OCI-LY3 (cell line): ENCODE results near the gene LIPE.

ENCODE experiments used
- H2AFZ ChIP-seq: fragments of 200-600, 300-600 bp; shearing (Covaris generic); 2 replicates; pipeline ENCODE4 v1.6.0; 2014; ENCODE audit warnings: antibody characterized with exemption, low read depth, low read length
- H3K27ac ChIP-seq: fragments of 200-600, 300-600 bp; sonication (generic); 2 replicates; pipeline ENCODE4 v1.5.1; 2014; ENCODE audit warnings: mild to moderate bottlenecking, low read length, moderate library complexity, mixed read lengths
- H3K27me3 ChIP-seq: fragments of 200-600, 300-600 bp; sonication (generic); 2 replicates; pipeline ENCODE4 v1.6.1; 2014; ENCODE audit warnings: low read depth, low read length, mixed read lengths
- H3K36me3 ChIP-seq: fragments of 200-600, 300-600 bp; sonication (generic); replicated peaks from 2 replicates; pipeline ENCODE3; 2014; ENCODE audit warnings: low read depth, low read length, mixed read lengths
- H3K4me1 ChIP-seq: fragments of 300-600, 200-600 bp; sonication (generic); 2 replicates; pipeline ENCODE4 v1.6.1; 2014; ENCODE audit warnings: low read length, mixed read lengths
- H3K4me2 ChIP-seq: fragments of 200-600, 300-600 bp; sonication (generic); 2 replicates; pipeline ENCODE4 v1.6.1; 2014; ENCODE audit warnings: low read length, mixed read lengths
- H3K4me3 ChIP-seq: fragments of 300-600, 200-600 bp; sonication (generic); 2 replicates; pipeline ENCODE4 v1.5.1; 2014; ENCODE audit warnings: antibody characterized with exemption, mild to moderate bottlenecking, low read length, moderate library complexity
- H3K79me2 ChIP-seq: fragments of 300-600, 200-600 bp; shearing (Covaris generic); 2 replicates; pipeline ENCODE4 v1.6.1; 2014; ENCODE audit warnings: mild to moderate bottlenecking, low read length, mixed read lengths
- H3K9ac ChIP-seq: fragments of 300-600, 200-600 bp; shearing (Covaris generic); 2 replicates; pipeline ENCODE4 v1.6.0; 2014; ENCODE audit warnings: mild to moderate bottlenecking, low read length, moderate library complexity
- H3K9me3 ChIP-seq: fragments of 200-600, 300-600 bp; shearing (Covaris generic); 2 replicates; pipeline ENCODE4 v1.6.1; 2014; ENCODE audit warnings: low read length, mixed read lengths; ENCODE audit not compliant: insufficient read depth
- H4K20me1 ChIP-seq: fragments of 200-600, 300-600 bp; sonication (generic); 2 replicates; pipeline ENCODE4 v1.6.1; 2016; ENCODE audit warnings: low read length, mixed read lengths; ENCODE audit not compliant: insufficient read depth
- CTCF ChIP-seq: fragments of 200-600, 300-600 bp; sonication (generic); IDR thresholded peaks from 2 replicates; pipeline ENCODE4 v1.5.1; 2014; ENCODE audit warnings: antibody characterized with exemption, low read length, low read depth
- EZH2phosphoT487 ChIP-seq: fragments of 200-600 bp; shearing (Covaris generic); IDR thresholded peaks from 2 replicates; pipeline ENCODE4 v1.6.1; 2018; ENCODE audit warnings: antibody characterized with exemption, mixed run types, low read depth

Gene LIPE

GRCh38 chr19:42431486-42431885, 4.3 kb upstream of the LIPE start:
- no peak overlapping the region for H3K27ac ChIP-seq
- no peaks in the 10 kb centered on the region for H3K79me2 ChIP-seq
- peaks cover 6% of the 10 kb centered on the region for H3K4me1 ChIP-seq
- no peaks in the 10 kb centered on the region for H3K36me3 ChIP-seq
- no peak overlapping the region for H3K9ac ChIP-seq
- H4K20me1 ChIP-seq = no peaks in the 10 kb centered on the region
- no peak overlapping the region for H3K4me2 ChIP-seq
- no peak overlapping the region for H2AFZ ChIP-seq
- no peaks in the 10 kb centered on the region for H3K9me3 ChIP-seq
- TF ChIP-seq CTCF = no peak
- TF ChIP-seq EZH2phosphoT487 = no peak
- H3K4me3 ChIP-seq = no peak overlapping the region
- no peaks in the 10 kb centered on the region; the same call in none of the 2 replicates for H3K27me3 ChIP-seq

GRCh38 chr19:42428676-42429075, 1.5 kb upstream of the LIPE start:
- no peak overlapping the region for H2AFZ ChIP-seq
- no peak overlapping the region for H3K27ac ChIP-seq
- no peaks in the 10 kb centered on the region for H3K79me2 ChIP-seq
- H3K4me3 ChIP-seq = no peak overlapping the region
- no peaks in the 10 kb centered on the region for H4K20me1 ChIP-seq
- no peaks in the 10 kb centered on the region for H3K9me3 ChIP-seq
- H3K4me1 ChIP-seq = peaks cover 6% of the 10 kb centered on the region
- no peak overlapping the region for H3K9ac ChIP-seq
- H3K4me2 ChIP-seq = no peak overlapping the region
- H3K36me3 ChIP-seq = no peaks in the 10 kb centered on the region
- no peaks in the 10 kb centered on the region; the same call in 1 of the 2 replicates for H3K27me3 ChIP-seq
- TF ChIP-seq EZH2phosphoT487 = no peak
- TF ChIP-seq CTCF = no peak

GRCh38 chr19:42426643-42427042, 545 bp downstream of the LIPE start:
- Histone ChIP-seq H3K9me3 (no peaks in the 10 kb centered on the region), H3K9ac (no peak overlapping the region), H3K4me1 (peaks cover 8% of the 10 kb centered on the region; the same call in 1 of the 2 replicates), H4K20me1 (no peaks in the 10 kb centered on the region), H3K4me3 (no peak overlapping the region), H3K27me3 (no peaks in the 10 kb centered on the region; the same call in 1 of the 2 replicates), H3K27ac (no peak overlapping the region), H3K79me2 (peaks cover 12% of the 10 kb centered on the region; the same call in 1 of the 2 replicates), H3K36me3 (no peaks in the 10 kb centered on the region), H2AFZ (no peak overlapping the region), H3K4me2 (no peak overlapping the region)
- TF ChIP-seq CTCF (no peak), EZH2phosphoT487 (no peak)

GRCh38 chr19:42424712-42425131, 2.5 kb downstream of the LIPE start:
- Histone ChIP-seq H3K27ac (no peak overlapping the region), H3K9ac (no peak overlapping the region), H3K27me3 (no peaks in the 10 kb centered on the region), H3K36me3 (no peaks in the 10 kb centered on the region), H2AFZ (no peak overlapping the region), H3K4me1 (peaks cover 10% of the 10 kb centered on the region; the same call in 1 of the 2 replicates), H3K79me2 (peaks cover 12% of the 10 kb centered on the region; the same call in 1 of the 2 replicates), H3K4me3 (no peak overlapping the region), H3K9me3 (no peaks in the 10 kb centered on the region), H3K4me2 (no peak overlapping the region), H4K20me1 (no peaks in the 10 kb centered on the region)
- no peak for TF ChIP-seq EZH2phosphoT487
